Ovary (tissue), 9 donors: ENCODE results near the gene MAPT. TPM values are rescaled to one million over a fixed set of nuclear protein-coding genes. Genes with fewer than 3 reads are reported as not detected.
"Not testable (repeated sequence)": the region's sequence is repeated elsewhere in the genome, so short reads cannot be mapped to it uniquely, and the experiment has no call there.

ENCODE experiments used
- DNase-seq, 5 donors: peaks; one replicate each; pipeline ENCODE4 v3.0.0-alpha.2; 2019 to 2020
- H3K27ac ChIP-seq, 2 donors: fragments of 200-600 bp; one replicate each; pipeline versions ENCODE4 v1.5.1 to v1.8.0; 2019 to 2022
- H3K27me3 ChIP-seq: fragments of 200-600 bp; one replicate; pipeline ENCODE4 v1.8.0; 2022
- H3K36me3 ChIP-seq: fragments of 200-600 bp; sonication (generic); one replicate; pipeline ENCODE4 v1.5.1; 2019
- H3K4me1 ChIP-seq: one replicate; pipeline ENCODE4 v1.8.1; 2013; ENCODE audit warnings: mild to moderate bottlenecking, moderate library complexity; ENCODE audit not compliant: insufficient read depth
- H3K4me3 ChIP-seq: fragments of 200-600 bp; sonication (generic); one replicate; pipeline ENCODE4 v1.5.1; 2017
- H3K9me3 ChIP-seq, 2 donors: fragments of 200-600 bp in 1 of 2; sonication (generic) in 1 of 2; one replicate each; pipeline versions ENCODE4 v1.5.1 to v1.8.1; 2013 to 2019; ENCODE audit warnings: mild to moderate bottlenecking in 1 of 2, moderate library complexity in 1 of 2
- EP300 ChIP-seq: sonication (generic); formaldehyde crosslinking; IDR thresholded peaks from one replicate; pipeline ENCODE4 v1.6.1; 2017; ENCODE audit warnings: antibody characterized with exemption
- POLR2A ChIP-seq: fragments of 450-650 bp; IDR thresholded peaks from one replicate; pipeline ENCODE4 v1.6.1; 2017; ENCODE audit warnings: antibody characterized with exemption, mild to moderate bottlenecking, moderate library complexity
- WGBS, 3 donors: extraction: QIAGEN DNeasy Blood & Tissue Kit in 1 of 3; methylation state at CpG; one replicate each; pipeline versions ENCODE4 v1.1.5 to v1.1.7; 2013 to 2017; 5-methylcytosine and 5-hydroxymethylcytosine counted together
- intact Hi-C, 4 donors: fragments of 100-400 bp; cut with DNase I; formaldehyde crosslinking; loops; one replicate each; pipeline versions ENCODE4 v1.11.0 to v1.15.1; 2022 to 2023
- polyA plus RNA-seq, 2 donors: library from polyadenylated mRNA; stranded (reverse); fragments of 200-250 nt in 1 of 2; fragments of 350-450 nt in 1 of 2; fragmentation: Illumina TruSeq in 1 of 2; extraction: RNeasy Lipid Tissue Mini Kit (QIAGEN cat#74804) in 1 of 2; gene quantifications; one replicate each; pipeline ENCODE4 v1.2.3, GENCODE V29; 2013 to 2014
- total RNA-seq, 7 donors: library from RNA; depleted of rRNA in 2 of 7; stranded (reverse); fragments of >200 nt in 2 of 7; fragmentation: NEBNext Ultra II Directional in 3 of 7; extraction: Animal tissue kit (Norgen Biotek cat#: 25700) in 3 of 7; gene quantifications; one replicate each; pipeline versions ENCODE4 v1.1.0 to v1.2.4, GENCODE V29; 2016 to 2023
- TF ChIP-seq, protein P1 (sequence below), 3 donors: fragments of 450-650 bp in 2 of 3; fragments of 200-600 bp in 1 of 3; IDR thresholded peaks; one replicate each; pipeline versions ENCODE4 v1.5.1 to v1.8.0; 2016 to 2022; ENCODE audit warnings: antibody characterized with exemption in 3 of 3, mild to moderate bottlenecking in 1 of 3
- donor health status: DM: no; HTN: no; CAD: no; lungs with moderate emphysema.
- donor health status: DM: no; HTN: no; CAD: no.
- donor health status: Bipolar disorder and iron deficiency.
- donor health status: DM: yes; HTN: yes; CAD: no.
- donor health status: DM: no; HTN: no; CAD: no.
- donor health status: DM: yes; HTN: yes; CAD: no.

The MAPT gene
- total and polyA plus RNA-seq, 9 donors = 0.40 to 2.2 (median 1.1) TPM

DNA sequence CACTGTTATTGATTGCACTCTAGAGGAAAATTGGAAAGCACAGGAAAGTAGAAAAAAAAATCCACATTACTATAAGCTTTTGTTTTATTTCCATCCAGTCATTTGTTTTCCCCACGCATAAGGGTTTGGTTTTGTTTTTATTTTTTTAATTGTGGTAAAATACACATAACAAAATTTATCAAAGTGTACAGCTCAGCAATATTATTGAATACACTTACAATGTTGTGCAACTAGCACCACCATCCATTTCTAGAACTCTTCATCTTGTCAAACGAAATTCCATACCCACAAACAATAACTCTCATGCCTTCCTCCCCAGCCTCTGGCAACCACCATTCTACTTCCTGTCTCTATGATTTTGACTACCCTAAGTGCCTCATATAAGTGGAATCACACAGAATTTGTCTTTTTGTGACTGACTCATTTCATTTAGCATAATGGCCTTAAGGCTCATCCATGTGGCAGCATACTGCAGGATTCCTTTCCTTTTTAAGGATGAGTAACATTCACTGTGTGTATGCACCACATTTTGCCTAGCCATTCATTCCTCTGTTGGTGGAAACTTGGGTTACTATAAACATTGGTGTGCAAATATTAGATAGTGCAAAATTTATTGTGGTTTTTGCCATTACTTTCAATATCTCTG lies 38.5 kb upstream of the MAPT start:
- Histone ChIP-seq H3K4me3 (no peak overlapping the region), H3K27me3 (no peaks in the 10 kb centered on the region), H3K4me1 (no peaks in the 10 kb centered on the region), H3K36me3 (no peaks in the 10 kb centered on the region), H3K27ac (no peak overlapping the region), H3K9me3 (no peaks in the 10 kb centered on the region)
- intact Hi-C loops = no loop called here
- WGBS, 3 donors = 23 to 45% (median 25%) methylated on average over 2 of the region's 2 CpGs
- DNase-seq = no peak
- no peak for TF ChIP-seq EP300
- TF ChIP-seq, protein P1, sequence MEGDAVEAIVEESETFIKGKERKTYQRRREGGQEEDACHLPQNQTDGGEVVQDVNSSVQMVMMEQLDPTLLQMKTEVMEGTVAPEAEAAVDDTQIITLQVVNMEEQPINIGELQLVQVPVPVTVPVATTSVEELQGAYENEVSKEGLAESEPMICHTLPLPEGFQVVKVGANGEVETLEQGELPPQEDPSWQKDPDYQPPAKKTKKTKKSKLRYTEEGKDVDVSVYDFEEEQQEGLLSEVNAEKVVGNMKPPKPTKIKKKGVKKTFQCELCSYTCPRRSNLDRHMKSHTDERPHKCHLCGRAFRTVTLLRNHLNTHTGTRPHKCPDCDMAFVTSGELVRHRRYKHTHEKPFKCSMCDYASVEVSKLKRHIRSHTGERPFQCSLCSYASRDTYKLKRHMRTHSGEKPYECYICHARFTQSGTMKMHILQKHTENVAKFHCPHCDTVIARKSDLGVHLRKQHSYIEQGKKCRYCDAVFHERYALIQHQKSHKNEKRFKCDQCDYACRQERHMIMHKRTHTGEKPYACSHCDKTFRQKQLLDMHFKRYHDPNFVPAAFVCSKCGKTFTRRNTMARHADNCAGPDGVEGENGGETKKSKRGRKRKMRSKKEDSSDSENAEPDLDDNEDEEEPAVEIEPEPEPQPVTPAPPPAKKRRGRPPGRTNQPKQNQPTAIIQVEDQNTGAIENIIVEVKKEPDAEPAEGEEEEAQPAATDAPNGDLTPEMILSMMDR (IDR thresholded peaks at IDR 0.05) = no peak
- no peak for TF ChIP-seq POLR2A

DNA sequence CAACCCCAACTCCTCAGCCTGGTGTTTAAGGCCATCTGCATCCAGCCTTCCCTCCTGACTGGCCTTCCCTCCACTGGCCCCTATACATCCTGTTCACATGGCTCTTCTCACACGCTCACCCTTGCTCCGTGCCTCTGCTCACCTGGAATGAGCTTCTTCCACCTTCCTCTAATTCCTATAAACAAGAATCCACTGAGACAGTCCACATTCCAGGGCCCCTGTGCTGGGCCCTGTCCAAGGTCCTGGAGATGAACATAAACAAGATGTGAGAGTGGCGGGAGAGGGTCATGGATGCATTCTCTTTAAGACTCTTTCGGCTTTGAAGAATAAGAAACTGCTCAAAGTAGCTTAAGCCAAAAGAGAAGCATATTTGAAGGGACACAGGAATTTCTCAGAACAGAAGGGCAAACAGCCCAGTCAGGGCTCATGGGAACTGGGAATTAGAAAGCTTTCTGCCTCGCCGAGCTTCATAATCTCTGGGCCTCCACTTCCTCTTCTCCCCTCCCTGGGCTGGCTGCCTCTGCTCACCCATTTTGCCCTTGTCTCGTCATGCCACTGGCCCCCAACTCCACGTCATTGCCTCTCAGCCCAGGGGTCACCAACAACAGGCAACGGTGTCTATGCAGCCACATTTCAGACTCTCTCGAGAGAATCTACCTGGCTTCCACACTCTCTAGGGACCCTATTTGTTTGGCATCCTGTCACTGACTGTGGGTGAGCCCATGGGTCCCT lies 36.2 kb upstream of the MAPT start:
- Histone ChIP-seq H3K27me3 (no peaks in the 10 kb centered on the region), H3K9me3 (no peaks in the 10 kb centered on the region), H3K27ac (no peak overlapping the region), H3K4me3 (no peak overlapping the region), H3K36me3 (no peaks in the 10 kb centered on the region), H3K4me1 (no peaks in the 10 kb centered on the region)
- WGBS, 3 donors = 18 to 26% (median 18%) methylated on average over 10 of the region's 10 CpGs
- no peak for DNase-seq
- intact Hi-C loops = no loop called here
- no peak for TF ChIP-seq POLR2A
- TF ChIP-seq, protein P1 (IDR thresholded peaks at IDR 0.05) = no peak
- no peak for TF ChIP-seq EP300

DNA sequence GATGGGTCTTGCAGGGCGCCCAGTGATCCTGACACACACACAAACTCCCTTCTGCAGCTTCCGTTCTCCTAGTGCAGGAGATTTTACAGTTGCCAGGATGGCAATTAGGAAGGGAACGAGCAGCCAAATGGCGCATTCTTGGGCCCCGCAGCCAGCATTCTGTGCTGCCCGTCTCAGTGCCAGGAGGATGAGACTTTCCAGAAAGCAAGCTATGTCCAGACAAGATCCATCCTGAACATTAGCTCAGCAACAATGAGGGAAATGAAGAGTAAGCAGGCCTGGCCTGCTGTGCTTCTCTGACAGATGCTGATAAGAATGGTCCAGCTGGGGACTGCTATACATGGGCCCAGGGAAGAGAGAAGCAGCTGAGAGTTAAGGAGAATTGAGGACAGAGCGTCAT lies 33.2 kb upstream of the MAPT start:
- 65 to 74% (median 68%) methylated on average over 7 of the region's 7 CpGs for WGBS, 3 donors
- no peaks in the 10 kb centered on the region for H3K36me3 ChIP-seq
- DNase-seq = no peak
- intact Hi-C loops = no loop called here
- H3K27ac ChIP-seq = no peak overlapping the region
- H3K27me3 ChIP-seq = no peaks in the 10 kb centered on the region
- H3K4me3 ChIP-seq = no peak overlapping the region
- TF ChIP-seq POLR2A (no peak), EP300 (no peak)
- TF ChIP-seq, protein P1 (IDR thresholded peaks at IDR 0.05) = no peak
- no peaks in the 10 kb centered on the region for H3K9me3 ChIP-seq
- no peaks in the 10 kb centered on the region for H3K4me1 ChIP-seq

DNA sequence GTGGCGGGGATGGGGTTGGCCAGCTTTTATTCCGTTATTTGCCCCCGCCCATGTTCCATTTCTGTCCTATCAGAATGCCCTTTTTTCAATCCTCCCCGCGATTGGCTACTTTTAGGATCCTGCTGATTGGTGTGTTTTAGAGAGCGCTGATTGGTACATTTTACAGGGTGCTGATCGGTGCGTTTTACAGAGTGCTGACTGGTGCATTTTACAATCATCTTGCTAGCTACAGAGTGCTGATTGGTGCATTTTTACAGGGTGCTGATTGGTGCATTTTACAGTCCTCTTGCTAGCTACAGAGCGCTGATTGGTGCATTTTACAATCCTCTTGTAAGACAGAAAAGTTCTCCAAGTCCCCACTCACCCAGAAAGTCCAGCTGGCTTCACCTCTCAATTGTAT lies 32.2 kb upstream of the MAPT start:
- intact Hi-C loops, H3K4me1 ChIP-seq, H3K36me3 ChIP-seq, H3K27ac ChIP-seq, DNase-seq, H3K4me3 ChIP-seq, H3K27me3 ChIP-seq, H3K9me3 ChIP-seq: not testable (repeated sequence)
- 79 to 92% (median 87%) methylated on average over 9 of the region's 9 CpGs for WGBS, 3 donors
